Erythroblast (primary cell): Measurements from ENCODE around the gene MPLKIP.
"Not testable (repeated sequence)": the region's sequence is repeated elsewhere in the genome, so short reads cannot be mapped to it uniquely, and the experiment has no call there.

Experiments used
- DNase-seq, 2 experiments: peaks; one replicate each; lab custom pipeline; 2025; lab: John Stamatoyannopoulos, UW
- GATA1 ChIP-seq: IDR thresholded peaks from 2 replicates; pipeline ENCODE4 v1.6.1; 2011; ENCODE audit warnings: low read depth, mild to moderate bottlenecking, control low read depth, low read length, moderate library complexity
- POLR2A ChIP-seq: IDR thresholded peaks from 2 replicates; pipeline ENCODE4 v1.6.1; 2011; ENCODE audit warnings: mild to moderate bottlenecking, low read length

MPLKIP gene

DNA sequence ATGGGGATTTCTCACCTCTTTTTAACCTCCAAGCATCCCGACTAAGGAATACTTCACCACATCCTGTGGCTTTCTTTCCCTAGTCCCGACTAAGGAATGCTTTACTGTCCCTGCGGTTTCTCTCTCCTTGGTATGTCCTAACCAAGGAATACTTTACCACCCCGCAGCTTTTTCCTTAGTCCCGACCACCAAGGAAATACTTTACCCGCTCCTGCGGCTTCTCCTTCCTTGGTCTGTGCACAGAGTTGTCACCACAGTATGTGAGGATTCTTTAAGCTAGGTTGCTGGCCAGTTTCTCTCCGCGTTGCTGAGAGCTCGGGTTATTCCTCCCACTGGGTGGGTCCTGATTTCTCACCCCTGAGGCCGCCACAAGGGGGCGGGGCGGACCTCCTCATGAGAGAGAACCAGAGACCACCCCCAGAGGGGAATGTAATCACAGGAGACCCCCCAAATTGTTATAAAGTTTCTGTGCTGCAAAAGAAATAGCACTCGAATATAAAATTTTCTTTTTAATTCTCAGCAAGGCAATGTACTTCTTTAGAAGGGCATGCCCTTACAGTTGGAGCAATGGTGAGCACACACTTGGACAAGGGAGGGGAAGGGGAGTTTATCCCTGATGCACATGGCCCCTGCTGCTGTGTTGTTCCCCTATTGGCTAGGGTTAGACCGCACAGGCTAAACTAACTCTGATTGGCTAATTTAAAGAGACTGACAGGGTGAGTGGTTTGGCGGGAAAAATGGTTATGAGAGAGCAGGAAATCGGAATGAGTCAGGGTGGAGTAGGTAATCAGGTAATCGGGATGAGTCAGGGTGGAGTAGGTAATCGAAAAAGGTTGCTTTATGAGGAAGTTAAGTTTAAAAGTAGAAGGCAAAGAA, 13.2 kb upstream of the MPLKIP start:
- no peak for DNase-seq

GRCh38 chr7:40145596-40146130, 11.2 kb upstream of the MPLKIP start:
- not testable (repeated sequence) for DNase-seq

More for the DNA sequence above, 13.2 kb upstream of the MPLKIP start:
- TF ChIP-seq POLR2A (no peak), GATA1 (no peak)

GRCh38 chr7:40141916-40142315, 7.5 kb upstream of the MPLKIP start:
- DNase-seq, result not testable (repeated sequence)

DNA sequence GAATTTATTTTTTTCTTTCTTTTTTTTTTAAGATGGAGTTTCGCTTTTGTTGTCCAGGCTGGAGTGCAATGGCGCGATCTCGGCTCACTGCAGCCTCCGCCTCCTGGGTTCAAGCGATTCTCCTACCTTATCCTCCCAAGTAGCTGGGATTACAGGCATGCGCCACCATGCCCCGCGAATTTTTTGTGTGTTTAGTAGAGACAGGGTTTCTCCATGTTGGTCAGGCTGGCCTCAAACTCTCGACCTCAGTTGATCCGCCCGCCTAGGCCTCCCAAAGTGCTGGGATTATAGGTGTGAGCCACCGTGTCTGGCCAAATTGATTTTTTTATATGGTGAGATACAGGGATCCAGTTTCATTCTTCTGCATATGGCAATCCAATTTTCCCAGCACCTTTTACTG, 5.5 kb upstream of the MPLKIP start:
- DNase-seq, result not testable (repeated sequence)

- no peak for TF ChIP-seq POLR2A
- no peak for TF ChIP-seq GATA1
- no peak for DNase-seq
Observed at GRCh38 chr7:40138973-40139372, 4.6 kb upstream of the MPLKIP start.

DNA sequence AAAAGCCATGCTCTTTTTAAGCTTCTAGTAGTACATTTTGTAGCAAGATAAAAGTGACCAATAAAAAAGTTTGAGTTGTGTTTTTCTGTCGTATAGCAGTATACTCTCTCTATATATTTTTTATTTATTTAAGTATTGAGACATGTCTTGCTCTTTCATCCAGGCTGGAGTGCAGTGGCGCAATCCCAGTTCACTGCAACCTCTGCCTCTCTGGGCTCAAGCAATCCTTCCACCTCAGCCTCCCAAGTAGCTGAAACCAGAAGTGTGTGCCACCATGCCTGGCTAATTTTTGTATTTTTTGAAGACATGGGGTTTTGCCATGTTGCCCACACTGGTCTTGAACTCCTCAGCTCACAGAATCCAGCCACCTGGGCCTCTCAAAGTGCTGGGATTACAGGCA, 3.1 kb upstream of the MPLKIP start:
- DNase-seq, result no peak
- no peak for TF ChIP-seq POLR2A

- no peak for DNase-seq
- TF ChIP-seq GATA1 (no peak), POLR2A (no peak)
Observed at GRCh38 chr7:40135317-40135610, 842 bp upstream of the MPLKIP start.

GRCh38 chr7:40133561-40134427, 628 bp downstream of the MPLKIP start:
- DNase-seq, result peak; percentile 35 to 58
- no peak for TF ChIP-seq GATA1
- no peak for TF ChIP-seq POLR2A

- DNase-seq, result no peak
- no peak for TF ChIP-seq GATA1
- TF ChIP-seq POLR2A, result no peak
Observed at GRCh38 chr7:40122940-40123254, 11.5 kb downstream of the MPLKIP start.

DNA sequence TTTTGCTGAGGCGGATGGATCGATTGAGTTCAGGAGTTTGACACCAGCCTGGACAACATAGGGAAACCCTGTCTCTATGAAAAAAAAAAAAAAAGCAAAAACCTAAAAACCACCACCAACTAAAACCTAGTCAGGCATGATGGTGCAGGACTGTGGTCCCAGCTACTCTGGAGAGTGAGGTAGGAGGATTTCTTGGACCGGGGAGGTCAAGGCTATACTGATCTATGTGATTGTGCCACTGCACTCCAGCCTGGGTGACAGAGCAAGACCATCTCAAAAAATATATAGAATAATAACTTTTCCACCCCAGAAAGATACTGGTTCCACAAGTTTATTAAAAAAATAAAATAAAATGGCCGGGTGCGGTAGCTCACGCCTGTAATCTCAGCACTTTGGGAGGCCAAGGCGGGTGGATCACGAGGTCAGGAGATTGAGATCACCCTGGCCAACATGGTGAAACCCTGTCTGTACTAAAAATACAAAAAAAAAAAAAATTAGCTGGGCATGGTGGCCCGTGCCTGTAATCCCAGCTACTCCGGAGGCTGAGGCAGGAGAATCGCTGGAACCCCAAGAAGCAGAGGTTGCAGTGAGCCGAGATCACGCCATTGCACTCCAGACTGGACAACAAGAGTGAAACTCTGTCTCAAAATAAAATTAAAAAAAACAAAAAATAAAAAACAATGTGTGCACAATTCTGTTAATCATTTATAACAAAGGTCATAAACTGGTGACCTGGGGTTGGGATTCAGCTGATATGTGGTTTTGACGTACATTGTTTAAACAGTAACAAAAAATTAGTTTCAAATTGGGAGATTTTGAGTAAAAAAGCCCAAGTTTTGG, 12.1 kb downstream of the MPLKIP start:
- DNase-seq, result not testable (repeated sequence)

GRCh38 chr7:40120020-40120419, 14.4 kb downstream of the MPLKIP start:
- no peak for DNase-seq
- TF ChIP-seq GATA1 (no peak), POLR2A (no peak)

GRCh38 chr7:40118201-40118600, 16.2 kb downstream of the MPLKIP start:
- DNase-seq, result not testable (repeated sequence)

- DNase-seq, result not testable (repeated sequence)
Observed at GRCh38 chr7:40117199-40117598, 17.2 kb downstream of the MPLKIP start.

DNA sequence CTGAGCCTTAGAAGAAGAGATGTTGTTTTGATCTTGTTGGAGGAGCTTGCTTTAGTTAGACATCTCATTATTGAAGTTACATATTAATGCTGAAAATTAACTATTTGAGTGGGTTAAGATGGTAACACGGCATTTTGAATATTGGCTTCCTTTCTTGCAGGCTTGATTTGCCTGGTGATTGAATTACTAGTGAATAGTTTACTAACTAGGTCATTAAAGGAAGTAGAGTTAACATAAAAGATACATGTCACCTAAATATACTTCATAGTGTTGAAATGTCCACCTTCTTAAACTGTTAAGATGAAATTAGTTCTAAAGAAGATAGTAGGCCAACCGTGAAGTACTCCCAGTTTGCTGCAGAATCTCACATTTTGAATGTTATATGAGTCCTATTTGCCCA, 18.5 kb downstream of the MPLKIP start:
- no peak for TF ChIP-seq GATA1
- no peak for TF ChIP-seq POLR2A
- DNase-seq, result no peak
